ENCODE measurements around the gene DOHH.
A peak's percentile ranks its signal among the peaks of the same experiment; 100 is the strongest.

The DOHH gene

GRCh38 chr19:3505598-3506383, 5.3 kb upstream of the DOHH start, which contains the start of gene FZR1 (continued):
- 0 out of 2 replicates have a peak, but pooled peaks have one; percentile 44 for TF ChIP-seq ZNF639 (tag by site-specific recombination; IDR thresholded peaks at IDR 0.05)
- TF ChIP-seq ZNF391 (tag by site-specific recombination; IDR thresholded peaks at IDR 0.05; ENCODE audit: borderline replicate concordance, low read depth), result peak; percentile 11; the same call in 1 of the 2 replicates
- TF ChIP-seq ZNF274 (IDR thresholded peaks at IDR 0.05; ENCODE audit: low read length), result no peak
- no peak for TF ChIP-seq ZNF274 (tag by site-specific recombination; IDR thresholded peaks at IDR 0.05; ENCODE audit: borderline replicate concordance)
- no peak for TF ChIP-seq ZNF548 (tag by site-specific recombination; IDR thresholded peaks at IDR 0.05)
- no peak for TF ChIP-seq ZNF404 (tag by site-specific recombination; IDR thresholded peaks at IDR 0.05)
- TF ChIP-seq SP2 (tag by site-specific recombination; IDR thresholded peaks at IDR 0.05), result peak; percentile 87
- peak; percentile 52; the same call in 1 of the 2 replicates for TF ChIP-seq ZNF600 (tag by site-specific recombination; IDR thresholded peaks at IDR 0.05)
- 0 out of 2 replicates have a peak, but pooled peaks have one; percentile 52 for TF ChIP-seq ZNF324 (tag by site-specific recombination; IDR thresholded peaks at IDR 0.05)
- TF ChIP-seq KLF16 (tag by site-specific recombination; IDR thresholded peaks at IDR 0.05), result peak; percentile 63; the same call in 1 of the 2 replicates
- TF ChIP-seq ZNF23 (tag by site-specific recombination; IDR thresholded peaks at IDR 0.05; ENCODE audit: borderline replicate concordance), result no peak
- TF ChIP-seq HIC1 (tag by site-specific recombination; IDR thresholded peaks at IDR 0.05), result peak; percentile 96
- TF ChIP-seq ZNF473 (tag by site-specific recombination; IDR thresholded peaks at IDR 0.05), result no peak
- TF ChIP-seq ZNF24 (tag by site-specific recombination; IDR thresholded peaks at IDR 0.05), result 0 out of 2 replicates have a peak, but pooled peaks have one; percentile 38
- TF ChIP-seq ZNF561 (tag by site-specific recombination; IDR thresholded peaks at IDR 0.05; ENCODE audit: borderline replicate concordance), result peak; percentile 65; the same call in 1 of the 2 replicates
- peak; percentile 78; the same call in 1 of the 2 replicates for TF ChIP-seq KLF10 (tag by site-specific recombination; IDR thresholded peaks at IDR 0.05)
- TF ChIP-seq, protein P1, sequence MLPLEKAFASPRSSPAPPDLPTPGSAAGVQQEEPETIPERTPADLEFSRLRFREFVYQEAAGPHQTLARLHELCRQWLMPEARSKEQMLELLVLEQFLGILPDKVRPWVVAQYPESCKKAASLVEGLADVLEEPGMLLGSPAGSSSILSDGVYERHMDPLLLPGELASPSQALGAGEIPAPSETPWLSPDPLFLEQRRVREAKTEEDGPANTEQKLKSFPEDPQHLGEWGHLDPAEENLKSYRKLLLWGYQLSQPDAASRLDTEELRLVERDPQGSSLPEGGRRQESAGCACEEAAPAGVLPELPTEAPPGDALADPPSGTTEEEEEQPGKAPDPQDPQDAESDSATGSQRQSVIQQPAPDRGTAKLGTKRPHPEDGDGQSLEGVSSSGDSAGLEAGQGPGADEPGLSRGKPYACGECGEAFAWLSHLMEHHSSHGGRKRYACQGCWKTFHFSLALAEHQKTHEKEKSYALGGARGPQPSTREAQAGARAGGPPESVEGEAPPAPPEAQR (tag by site-specific recombination; IDR thresholded peaks at IDR 0.05), result no peak
- peak; percentile 28; the same call in 1 of the 2 replicates for TF ChIP-seq PRDM10 (tag by site-specific recombination; IDR thresholded peaks at IDR 0.05)
- TF ChIP-seq PATZ1 (tag by site-specific recombination; IDR thresholded peaks at IDR 0.05), result 0 out of 2 replicates have a peak, but pooled peaks have one; percentile 36
- TF ChIP-seq ZNF37A (tag by site-specific recombination; IDR thresholded peaks at IDR 0.05), result no peak
- 0 out of 2 replicates have a peak, but pooled peaks have one; percentile 54 for TF ChIP-seq ZNF501 (tag by site-specific recombination; IDR thresholded peaks at IDR 0.05)
- TF ChIP-seq ZFP69B (tag by site-specific recombination; IDR thresholded peaks at IDR 0.05), result peak; percentile 71
- TF ChIP-seq ZBTB10 (tag by site-specific recombination; IDR thresholded peaks at IDR 0.05), result peak; percentile 95
- no peak for TF ChIP-seq ZNF785 (tag by site-specific recombination; IDR thresholded peaks at IDR 0.05)

Data from HEK293 (cell line).